Stimulated activated CD8-positive, alpha-beta memory T cell treated with anti-CD3 and anti-CD28 coated beads, Interleukin-15, amount 100 ng/mL, for 48 hours (primary cell): ENCODE results near the gene RARRES1.

Source experiments
- DNase-seq, 2 donors: peaks; one replicate each; pipeline ENCODE4 v3.0.0-alpha.2; 2020; ENCODE audit warnings: low read depth in 2 of 2

Gene RARRES1

GRCh38 chr3:158765518-158766205, 33.4 kb upstream of the RARRES1 start:
- no peak for DNase-seq

GRCh38 chr3:158763421-158763820, 31.2 kb upstream of the RARRES1 start:
- DNase-seq = no peak

- DNase-seq = no peak
These were observed 30.4 kb upstream of the RARRES1 start for GRCh38 chr3:158762701-158763100.

- DNase-seq = no peak
These were observed 29.1 kb upstream of the RARRES1 start for GRCh38 chr3:158761350-158761749.

- DNase-seq = no peak
These were observed 23.2 kb upstream of the RARRES1 start for GRCh38 chr3:158755421-158755820.

GRCh38 chr3:158753854-158754253, 21.6 kb upstream of the RARRES1 start:
- no peak for DNase-seq

- DNase-seq = no peak
These were observed 19.1 kb upstream of the RARRES1 start for GRCh38 chr3:158751316-158751715.

GRCh38 chr3:158750016-158750415, 17.8 kb upstream of the RARRES1 start:
- no peak for DNase-seq

- DNase-seq = no peak
These were observed 17.3 kb upstream of the RARRES1 start for GRCh38 chr3:158749526-158749925.

GRCh38 chr3:158748237-158748828, 16.1 kb upstream of the RARRES1 start:
- DNase-seq = no peak

GRCh38 chr3:158747417-158747816, 15.2 kb upstream of the RARRES1 start:
- no peak for DNase-seq

- no peak for DNase-seq
These were observed 13.3 kb upstream of the RARRES1 start for GRCh38 chr3:158745551-158745950.

- DNase-seq = no peak
These were observed 12.5 kb upstream of the RARRES1 start for GRCh38 chr3:158744567-158745288.

- no peak for DNase-seq
These were observed 11.7 kb upstream of the RARRES1 start for GRCh38 chr3:158743664-158744566.

GRCh38 chr3:158742871-158743663, 10.8 kb upstream of the RARRES1 start:
- no peak for DNase-seq

GRCh38 chr3:158739661-158740060, 7.4 kb upstream of the RARRES1 start:
- DNase-seq = no peak

- DNase-seq = no peak
These were observed 6.8 kb upstream of the RARRES1 start for GRCh38 chr3:158739078-158739477.

GRCh38 chr3:158738653-158739052, 6.4 kb upstream of the RARRES1 start:
- DNase-seq = no peak

GRCh38 chr3:158737976-158738615, 5.8 kb upstream of the RARRES1 start:
- DNase-seq = no peak

- no peak for DNase-seq
These were observed 5.2 kb upstream of the RARRES1 start for GRCh38 chr3:158737410-158737809.
